Astrocyte (in vitro differentiated cells and primary cell): Measurements from ENCODE around the gene DYRK1A. TPM values are rescaled to one million over a fixed set of nuclear protein-coding genes. Genes with fewer than 3 reads are reported as not detected.

Experiments used
- DNase-seq: peaks from one replicate; pipeline ENCODE4 v3.0.0-alpha.2; 2010; ENCODE audit warnings: low read depth
- FAIRE-seq: peaks from 2 replicates; lab custom pipeline; 2011; peaks lifted over from hg19 to GRCh38; lab: Jason Lieb, UNC
- H2AFZ ChIP-seq: 2 replicates; pipeline ENCODE4 v1.6.0; 2012; ENCODE audit warnings: low read depth, low read length, inconsistent platforms
- H3K27ac ChIP-seq: 2 replicates; pipeline ENCODE4 v1.5.1; 2011; ENCODE audit warnings: low read depth, low read length, inconsistent platforms
- H3K27me3 ChIP-seq: 2 replicates; pipeline ENCODE4 v1.6.0; 2011; ENCODE audit warnings: low read length, inconsistent platforms; ENCODE audit not compliant: insufficient read depth
- H3K36me3 ChIP-seq: 2 replicates; pipeline ENCODE4 v1.5.1; 2011; ENCODE audit warnings: low read length, inconsistent platforms; ENCODE audit not compliant: insufficient read depth
- H3K4me1 ChIP-seq: 2 replicates; pipeline ENCODE4 v1.5.1; 2011; ENCODE audit warnings: low read length, inconsistent platforms; ENCODE audit not compliant: insufficient read depth
- H3K4me2 ChIP-seq: 2 replicates; pipeline ENCODE4 v1.6.0; 2012; ENCODE audit warnings: low read length, inconsistent platforms
- H3K4me3 ChIP-seq: 2 replicates; pipeline ENCODE4 v1.5.1; 2011; ENCODE audit warnings: low read depth, mild to moderate bottlenecking, low read length, inconsistent platforms; ENCODE audit not compliant: insufficient read depth
- H3K79me2 ChIP-seq: 2 replicates; pipeline ENCODE4 v1.6.0; 2012; ENCODE audit warnings: mild to moderate bottlenecking, low read length, inconsistent platforms; ENCODE audit not compliant: insufficient read depth
- H3K9ac ChIP-seq: 2 replicates; pipeline ENCODE4 v1.6.0; 2012; ENCODE audit warnings: mild to moderate bottlenecking, low read length, inconsistent platforms
- H3K9me3 ChIP-seq: 2 replicates; pipeline ENCODE4 v1.5.1; 2012; ENCODE audit warnings: low read depth, mild to moderate bottlenecking, low read length, inconsistent platforms; ENCODE audit not compliant: insufficient read depth
- H4K20me1 ChIP-seq: 2 replicates; pipeline ENCODE4 v1.6.0; 2012; ENCODE audit warnings: low read length, inconsistent platforms; ENCODE audit not compliant: insufficient read depth
- H3K27ac Mint-ChIP-seq: one replicate; pipeline ENCODE4 v1.8.0; 2021; ENCODE audit warnings: mild to moderate bottlenecking, mixed read lengths; ENCODE audit not compliant: unreplicated experiment
- H3K27me3 Mint-ChIP-seq: one replicate; pipeline ENCODE4 v1.8.0; 2021; ENCODE audit warnings: low read depth, mixed read lengths; ENCODE audit not compliant: unreplicated experiment
- H3K36me3 Mint-ChIP-seq: one replicate; pipeline ENCODE4 v1.8.0; 2021; ENCODE audit warnings: low read depth, mixed read lengths; ENCODE audit not compliant: unreplicated experiment
- H3K4me1 Mint-ChIP-seq: one replicate; pipeline ENCODE4 v1.8.0; 2021; ENCODE audit warnings: low read depth, mixed read lengths; ENCODE audit not compliant: unreplicated experiment
- H3K4me3 Mint-ChIP-seq: one replicate; pipeline ENCODE4 v1.8.0; 2021; ENCODE audit warnings: mild to moderate bottlenecking, moderate library complexity, mixed read lengths; ENCODE audit not compliant: unreplicated experiment
- H3K9me3 Mint-ChIP-seq: one replicate; pipeline ENCODE4 v1.8.0; 2021; ENCODE audit warnings: mild to moderate bottlenecking, mixed read lengths; ENCODE audit not compliant: unreplicated experiment
- CTCF ChIP-seq: IDR thresholded peaks from 2 replicates; pipeline ENCODE4 v1.5.1; 2011; ENCODE audit warnings: low read depth, mild to moderate bottlenecking, inconsistent platforms, low read length, moderate library complexity; ENCODE audit not compliant: insufficient read depth
- EZH2 ChIP-seq: IDR thresholded peaks from 2 replicates; pipeline ENCODE4 v1.6.1; 2012; ENCODE audit warnings: mild to moderate bottlenecking, low read length, inconsistent platforms; ENCODE audit not compliant: insufficient read depth
- total RNA-seq: library from RNA; stranded (reverse); gene quantifications from 2 replicates; pipeline ENCODE4 v1.2.1, GENCODE V29; 2021

Gene DYRK1A
- total RNA-seq, 1 donor from 2014 or later, result 44.6 TPM

- peaks cover 17% of the 10 kb centered on the region for H3K9me3 Mint-ChIP-seq
- H3K4me1 Mint-ChIP-seq, result peaks cover 2% of the 10 kb centered on the region
- DNase-seq (no peak), FAIRE-seq (no peak)
- Histone ChIP-seq H3K4me3 (no peak overlapping the region), H3K4me2 (no peak overlapping the region), H3K36me3 (no peaks in the 10 kb centered on the region), H4K20me1 (no peaks in the 10 kb centered on the region), H3K4me1 (no peaks in the 10 kb centered on the region), H3K9me3 (no peaks in the 10 kb centered on the region), H3K27ac (no peak overlapping the region), H3K79me2 (no peaks in the 10 kb centered on the region), H2AFZ (no peak overlapping the region), H3K27me3 (no peaks in the 10 kb centered on the region), H3K9ac (no peak overlapping the region)
- TF ChIP-seq EZH2, result no peak
- TF ChIP-seq CTCF, result no peak
- H3K27ac Mint-ChIP-seq, result no peak overlapping the region
- H3K36me3 Mint-ChIP-seq, result peaks cover 1% of the 10 kb centered on the region
- H3K27me3 Mint-ChIP-seq, result peaks cover 5% of the 10 kb centered on the region
- H3K4me3 Mint-ChIP-seq, result no peak overlapping the region
These were observed 208.2 kb downstream of the DYRK1A start for GRCh38 chr21:37574751-37575150.

GRCh38 chr21:37575580-37575979, 209.0 kb downstream of the DYRK1A start:
- no peak overlapping the region for H3K9ac ChIP-seq
- H3K27me3 ChIP-seq, result no peaks in the 10 kb centered on the region
- H3K36me3 ChIP-seq, result no peaks in the 10 kb centered on the region
- H3K79me2 ChIP-seq, result no peaks in the 10 kb centered on the region
- H3K36me3 Mint-ChIP-seq, result peaks cover 1% of the 10 kb centered on the region
- H3K9me3 Mint-ChIP-seq, result peaks cover 13% of the 10 kb centered on the region
- no peak for DNase-seq
- H4K20me1 ChIP-seq, result no peaks in the 10 kb centered on the region
- peaks cover 5% of the 10 kb centered on the region for H3K27me3 Mint-ChIP-seq
- no peak overlapping the region for H3K4me3 Mint-ChIP-seq
- no peak for FAIRE-seq
- no peak overlapping the region for H3K4me3 ChIP-seq
- TF ChIP-seq EZH2 (no peak), CTCF (no peak)
- no peak overlapping the region for H2AFZ ChIP-seq
- H3K4me1 Mint-ChIP-seq, result peaks cover 5% of the 10 kb centered on the region
- no peaks in the 10 kb centered on the region for H3K9me3 ChIP-seq
- H3K27ac Mint-ChIP-seq, result no peak overlapping the region
- no peak overlapping the region for H3K27ac ChIP-seq
- H3K4me2 ChIP-seq, result no peak overlapping the region
- H3K4me1 ChIP-seq, result no peaks in the 10 kb centered on the region

Other genes with a start within 250 kb of the DYRK1A start
- 47.2 and 52.9 TPM in 2 replicates for gene VPS26C, start 99.4 kb upstream of the DYRK1A start, total RNA-seq